Measurements from ENCODE around the gene SLC2A11. TPM values are rescaled to one million over a fixed set of nuclear protein-coding genes. Genes with fewer than 3 reads are reported as not detected.

The SLC2A11 gene
- total RNA-seq, 1 experiment from 2014 or later, result 17.2 TPM

GRCh38 chr22:23815541-23816155 is 42.0 kb upstream of the SLC2A11 start:
- no peak overlapping the region for H3K27ac ChIP-seq (ENCODE audit: low read depth, low read length)
- H3K36me3 ChIP-seq (ENCODE audit: control insufficient read depth in 1 of 2, insufficient read depth in 2 of 2, low read length in 2 of 2), result peaks cover 11 to 14% of the 10 kb centered on the region in 2 experiments
- intact Hi-C loops (cut with micrococcal nuclease), result no loop called here
- no peaks in the 10 kb centered on the region for H3K9me2 ChIP-seq (ENCODE audit: insufficient read depth)
- no peak overlapping the region for H3K4me2 ChIP-seq (ENCODE audit: low read length)
- no peak for TF ChIP-seq EZH2phosphoT487 (IDR thresholded peaks at IDR 0.05; ENCODE audit: borderline replicate concordance)
- no peak for TF ChIP-seq ZBTB33 (IDR thresholded peaks at IDR 0.05; ENCODE audit: extremely low read depth, insufficient replicate concordance, low read length)
- TF ChIP-seq POLR2A (IDR thresholded peaks at IDR 0.05; ENCODE audit: borderline replicate concordance, extremely low read depth, insufficient read depth, insufficient read length), result no peak
- TF ChIP-seq ELF1 (IDR thresholded peaks at IDR 0.05; ENCODE audit: borderline replicate concordance, low read depth), result no peak
- TF ChIP-seq ATF3 (IDR thresholded peaks at IDR 0.05), result no peak
- TF ChIP-seq CBX3 (IDR thresholded peaks at IDR 0.05; ENCODE audit: low read depth), result no peak
- no peak for TF ChIP-seq CTCF (IDR thresholded peaks at IDR 0.05 in 2 of 3, conservative IDR thresholded peaks at IDR 0.05 in 1 of 3; ENCODE audit: borderline replicate concordance in 1 of 3, insufficient read depth in 1 of 3, low read depth in 2 of 3, low read length in 2 of 3)
- no peak for TF ChIP-seq MAX (IDR thresholded peaks at IDR 0.05)
- no peak for TF ChIP-seq REST (IDR thresholded peaks at IDR 0.05; ENCODE audit: low read depth)
- no peak for TF ChIP-seq TCF7L2 (IDR thresholded peaks at IDR 0.05; ENCODE audit: borderline replicate concordance, extremely low read depth, insufficient read depth, insufficient read length)
- TF ChIP-seq SRF (IDR thresholded peaks at IDR 0.05; ENCODE audit: low read depth), result no peak
- ATAC-seq, result no peak
- no peaks in the 10 kb centered on the region for H3K27me3 ChIP-seq (ENCODE audit: insufficient read depth, low read length)
- ChIA-PET RAD21 (ENCODE audit: low non-redundant PET in 1 of 2, low total read pairs in 2 of 2, uncharacterized antibody in 2 of 2, unreplicated experiment in 2 of 2) (no interaction called here), CTCF (no interaction called here), POLR2A (no interaction called here)
- no peaks in the 10 kb centered on the region for H3K9me3 ChIP-seq (ENCODE audit: control insufficient read depth in 1 of 2, insufficient read depth in 1 of 2, low read depth in 1 of 2, low read length in 2 of 2)
- BruUV-seq (replicated peaks), result no TSS peak
- H4K20me1 ChIP-seq (ENCODE audit: insufficient read depth), result no peaks in the 10 kb centered on the region
- H3K9ac ChIP-seq (ENCODE audit: low read length), result no peak overlapping the region
- no peak overlapping the region for H2AFZ ChIP-seq (ENCODE audit: low read depth, low read length, poor library complexity, severe bottlenecking)
- H3K4me1 ChIP-seq (ENCODE audit: control insufficient read depth in 1 of 2, insufficient read depth in 2 of 2, low read length in 2 of 2), result no peaks in the 10 kb centered on the region
- no peak overlapping the region for H3K4me3 ChIP-seq (replicated peaks in 1 of 2; ENCODE audit: low read depth in 1 of 2, low read length in 2 of 2)
- DNase-seq (ENCODE audit: low read depth, low spot score), result no peak
- H3K79me2 ChIP-seq (ENCODE audit: insufficient read depth, low read length), result no peaks in the 10 kb centered on the region
